ENCODE results near the gene GLUL.

DNA sequence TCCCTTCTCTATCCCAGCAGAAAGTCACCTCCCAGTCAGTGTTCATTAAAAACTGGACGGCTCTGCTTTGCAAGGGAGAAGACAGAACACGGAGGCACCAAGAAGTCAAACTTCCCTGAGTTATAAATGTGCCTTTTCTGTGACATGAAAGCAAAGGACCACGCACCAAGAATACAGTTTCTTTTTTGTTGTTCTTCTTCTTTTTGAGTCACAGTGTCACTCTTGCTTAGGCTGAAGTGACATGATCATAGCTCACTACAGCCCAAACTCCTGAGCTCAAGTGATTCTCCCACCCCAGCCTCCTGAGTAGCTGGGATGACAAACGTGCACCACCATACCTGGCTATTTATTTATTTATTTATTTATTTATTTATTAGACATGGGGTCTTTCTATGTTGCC is 22.7 kb downstream of the GLUL start:
- TF ChIP-seq CTCF (IDR thresholded peaks at IDR 0.05; ENCODE audit: low read length) (no peak), EZH2 (IDR thresholded peaks at IDR 0.05; ENCODE audit: borderline replicate concordance, low read length) (no peak)

Data from OCI-LY1 (cell line).